22Rv1 (cell line): ENCODE results near the gene NBPF4.
"Not testable (repeated sequence)": the region's sequence is repeated elsewhere in the genome, so short reads cannot be mapped to it uniquely, and the experiment has no call there.

Experiments
- CTCF ChIP-seq: fragments of 450-650 bp; IDR thresholded peaks from 2 replicates; pipeline ENCODE4 v1.5.1; 2017; ENCODE audit warnings: mild to moderate bottlenecking
- ZFX ChIP-seq: fragments of 450-650 bp; IDR thresholded peaks from 2 replicates; pipeline ENCODE4 v1.6.1; 2017; ENCODE audit warnings: antibody characterized with exemption, borderline replicate concordance

DNA sequence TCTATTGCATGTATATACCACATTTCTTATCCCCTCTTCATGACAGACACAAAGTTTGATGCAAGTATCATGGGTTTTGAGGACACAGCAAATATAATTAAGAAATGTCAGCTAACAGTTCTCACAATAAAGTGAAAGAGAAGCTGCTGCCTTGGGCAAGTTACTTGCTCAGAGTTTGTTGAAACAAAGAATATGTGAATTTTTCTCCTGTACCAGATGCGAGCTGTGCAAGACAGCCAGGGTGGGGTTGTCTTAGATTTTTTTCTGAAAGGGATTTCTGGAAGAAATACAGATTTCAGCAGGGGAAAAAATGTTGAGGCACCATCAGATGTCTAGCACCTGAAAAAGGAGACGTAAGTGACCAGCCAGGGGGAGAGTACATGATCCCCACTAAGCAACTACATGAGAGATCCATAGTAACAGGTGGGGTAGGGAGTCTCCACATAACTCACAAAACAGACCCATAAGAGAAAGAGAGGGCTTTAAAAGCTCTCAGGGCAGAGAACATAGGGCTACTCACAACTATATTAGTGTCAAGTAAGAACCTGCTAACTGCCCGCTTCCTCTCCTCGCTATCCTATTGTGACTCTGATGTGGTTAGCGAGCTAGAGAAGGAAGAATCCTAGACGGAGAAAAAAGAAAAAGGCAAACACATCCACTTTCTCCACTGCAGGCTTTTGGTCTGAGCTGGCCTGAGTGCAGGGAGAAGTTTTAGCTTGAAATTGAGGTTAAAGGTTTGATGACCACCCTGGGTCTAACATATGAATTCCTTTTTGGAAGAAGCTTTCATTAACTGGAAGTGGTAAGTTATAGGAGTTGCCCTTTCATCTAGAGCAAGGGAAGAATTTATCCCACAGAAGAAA is 27.6 kb downstream of the NBPF4 start:
- TF ChIP-seq CTCF, ZFX: not testable (repeated sequence)
